Stimulated activated CD4-positive, alpha-beta T cell treated with anti-CD3 and anti-CD28 coated beads, Interleukin-15, amount 100 ng/mL, for 24 hours (primary cell): ENCODE results near the gene MMP21.

ENCODE experiments used
- DNase-seq: peaks from one replicate; pipeline ENCODE4 v3.0.0-alpha.2; 2020

MMP21 gene

GRCh38 chr10:125788156-125789034 lies 12.8 kb upstream of the MMP21 start:
- no peak for DNase-seq

GRCh38 chr10:125785791-125786190 lies 10.2 kb upstream of the MMP21 start:
- DNase-seq, result no peak

GRCh38 chr10:125783957-125784356 lies 8.3 kb upstream of the MMP21 start:
- DNase-seq, result no peak

GRCh38 chr10:125783408-125783807 lies 7.8 kb upstream of the MMP21 start:
- no peak for DNase-seq

- no peak for DNase-seq
Measured at GRCh38 chr10:125782616-125783015, 7.0 kb upstream of the MMP21 start.

- DNase-seq, result no peak
Measured at GRCh38 chr10:125782054-125782453, 6.4 kb upstream of the MMP21 start.

GRCh38 chr10:125781374-125781773 lies 5.8 kb upstream of the MMP21 start:
- no peak for DNase-seq

GRCh38 chr10:125779403-125780327 lies 4.0 kb upstream of the MMP21 start:
- no peak for DNase-seq

- no peak for DNase-seq
Measured at GRCh38 chr10:125778556-125778955, 2.9 kb upstream of the MMP21 start.

- DNase-seq, result no peak
Measured at GRCh38 chr10:125777806-125778205, 2.2 kb upstream of the MMP21 start.

GRCh38 chr10:125774581-125775191 lies 935 bp downstream of the MMP21 start:
- no peak for DNase-seq

GRCh38 chr10:125773687-125774543 lies 1.7 kb downstream of the MMP21 start:
- DNase-seq, result no peak

GRCh38 chr10:125772864-125773180 lies 2.8 kb downstream of the MMP21 start:
- no peak for DNase-seq

GRCh38 chr10:125772112-125772863 lies 3.3 kb downstream of the MMP21 start:
- no peak for DNase-seq

- no peak for DNase-seq
Measured at GRCh38 chr10:125770844-125771243, 4.8 kb downstream of the MMP21 start.

- no peak for DNase-seq
Measured at GRCh38 chr10:125769175-125769574, 6.4 kb downstream of the MMP21 start.

GRCh38 chr10:125768219-125768855 lies 7.3 kb downstream of the MMP21 start:
- no peak for DNase-seq

- no peak for DNase-seq
Measured at GRCh38 chr10:125766511-125766910, 9.1 kb downstream of the MMP21 start.

GRCh38 chr10:125765835-125766234 lies 9.8 kb downstream of the MMP21 start:
- no peak for DNase-seq

GRCh38 chr10:125762692-125763648 lies 12.7 kb downstream of the MMP21 start:
- no peak for DNase-seq
